ENCODE data around the gene PIGH. TPM values are rescaled to one million over a fixed set of nuclear protein-coding genes. Genes with fewer than 3 reads are reported as not detected.
"Not testable (repeated sequence)": the region's sequence is repeated elsewhere in the genome, so short reads cannot be mapped to it uniquely, and the experiment has no call there.

PIGH gene
- total RNA-seq, 2 donors from 2014 or later, result 30.1 to 37.4 TPM

- not testable (repeated sequence) for H3K4me1 Mint-ChIP-seq (ENCODE audit: low read depth in 2 of 2); H3K36me3 Mint-ChIP-seq; H3K27me3 Mint-ChIP-seq; H3K9me3 Mint-ChIP-seq; H3K4me3 Mint-ChIP-seq; H3K27ac Mint-ChIP-seq; DNase-seq (ENCODE audit: low spot score); ATAC-seq
These were observed 6.4 kb downstream of the PIGH start for GRCh38 chr14:67593650-67594049.

GRCh38 chr14:67589204-67589770 is 10.8 kb downstream of the PIGH start:
- DNase-seq (ENCODE audit: low spot score) (no peak), ATAC-seq (no peak)
- no peaks in the 10 kb centered on the region for H3K27me3 Mint-ChIP-seq
- H3K4me3 Mint-ChIP-seq, result no peak overlapping the region
- no peak overlapping the region for H3K27ac Mint-ChIP-seq
- H3K4me1 Mint-ChIP-seq (ENCODE audit: low read depth in 2 of 2), result peaks cover 0 to 3% of the 10 kb centered on the region in 2 donors
- H3K36me3 Mint-ChIP-seq, result no peaks in the 10 kb centered on the region
- no peaks in the 10 kb centered on the region for H3K9me3 Mint-ChIP-seq

GRCh38 chr14:67586369-67586768 is 13.7 kb downstream of the PIGH start:
- no peak for ATAC-seq
- H3K4me1 Mint-ChIP-seq (ENCODE audit: low read depth in 2 of 2), result no peaks in the 10 kb centered on the region
- H3K27me3 Mint-ChIP-seq, result no peaks in the 10 kb centered on the region
- H3K27ac Mint-ChIP-seq, result peak overlapping the region in 1 of 2 donors; percentile 30
- no peak overlapping the region for H3K4me3 Mint-ChIP-seq
- DNase-seq (ENCODE audit: low spot score), result no peak
- no peaks in the 10 kb centered on the region for H3K9me3 Mint-ChIP-seq
- no peaks in the 10 kb centered on the region for H3K36me3 Mint-ChIP-seq

GRCh38 chr14:67584978-67585377 is 15.1 kb downstream of the PIGH start:
- Mint-ChIP-seq H3K9me3 (no peaks in the 10 kb centered on the region), H3K36me3 (no peaks in the 10 kb centered on the region), H3K4me1 (ENCODE audit: low read depth in 2 of 2) (no peaks in the 10 kb centered on the region), H3K27ac (no peak overlapping the region), H3K4me3 (no peak overlapping the region), H3K27me3 (no peaks in the 10 kb centered on the region)
- DNase-seq (ENCODE audit: low spot score) (no peak), ATAC-seq (no peak)

- H3K4me3 Mint-ChIP-seq, result no peak overlapping the region
- H3K27me3 Mint-ChIP-seq, result no peaks in the 10 kb centered on the region
- no peaks in the 10 kb centered on the region for H3K4me1 Mint-ChIP-seq (ENCODE audit: low read depth in 2 of 2)
- ATAC-seq (peak; percentile 59 to 75), DNase-seq (ENCODE audit: low spot score) (no peak)
- no peak overlapping the region for H3K27ac Mint-ChIP-seq
- H3K36me3 Mint-ChIP-seq, result no peaks in the 10 kb centered on the region
- H3K9me3 Mint-ChIP-seq, result no peaks in the 10 kb centered on the region
These were observed 16.1 kb downstream of the PIGH start for GRCh38 chr14:67583711-67584644.

GRCh38 chr14:67582061-67582460 is 18.0 kb downstream of the PIGH start:
- Mint-ChIP-seq H3K4me3 (no peak overlapping the region), H3K27ac (no peak overlapping the region), H3K36me3 (no peaks in the 10 kb centered on the region), H3K27me3 (no peaks in the 10 kb centered on the region), H3K4me1 (ENCODE audit: low read depth in 2 of 2) (no peaks in the 10 kb centered on the region), H3K9me3 (no peaks in the 10 kb centered on the region)
- ATAC-seq (no peak), DNase-seq (ENCODE audit: low spot score) (no peak)

GRCh38 chr14:67581643-67582042 is 18.4 kb downstream of the PIGH start:
- ATAC-seq, result no peak
- Mint-ChIP-seq H3K4me3 (no peak overlapping the region), H3K36me3 (no peaks in the 10 kb centered on the region), H3K9me3 (no peaks in the 10 kb centered on the region), H3K27ac (no peak overlapping the region), H3K27me3 (no peaks in the 10 kb centered on the region), H3K4me1 (ENCODE audit: low read depth in 2 of 2) (no peaks in the 10 kb centered on the region)
- DNase-seq (ENCODE audit: low spot score), result no peak

GRCh38 chr14:67580336-67581171 is 19.5 kb downstream of the PIGH start:
- no peaks in the 10 kb centered on the region for H3K27me3 Mint-ChIP-seq
- ATAC-seq, result no peak
- H3K27ac Mint-ChIP-seq, result no peak overlapping the region
- H3K4me3 Mint-ChIP-seq, result no peak overlapping the region
- no peaks in the 10 kb centered on the region for H3K36me3 Mint-ChIP-seq
- no peaks in the 10 kb centered on the region for H3K4me1 Mint-ChIP-seq (ENCODE audit: low read depth in 2 of 2)
- no peak for DNase-seq (ENCODE audit: low spot score)
- H3K9me3 Mint-ChIP-seq, result no peaks in the 10 kb centered on the region

GRCh38 chr14:67579636-67580035 is 20.4 kb downstream of the PIGH start:
- ATAC-seq (no peak), DNase-seq (ENCODE audit: low spot score) (no peak)
- Mint-ChIP-seq H3K4me1 (ENCODE audit: low read depth in 2 of 2) (no peaks in the 10 kb centered on the region), H3K36me3 (no peaks in the 10 kb centered on the region), H3K27ac (no peak overlapping the region), H3K9me3 (no peaks in the 10 kb centered on the region), H3K4me3 (no peak overlapping the region), H3K27me3 (no peaks in the 10 kb centered on the region)

- ATAC-seq, result no peak
- H3K4me3 Mint-ChIP-seq, result no peak overlapping the region
- H3K27me3 Mint-ChIP-seq, result no peaks in the 10 kb centered on the region
- H3K4me1 Mint-ChIP-seq (ENCODE audit: low read depth in 2 of 2), result no peaks in the 10 kb centered on the region
- no peak overlapping the region for H3K27ac Mint-ChIP-seq
- no peak for DNase-seq (ENCODE audit: low spot score)
- no peaks in the 10 kb centered on the region for H3K36me3 Mint-ChIP-seq
- H3K9me3 Mint-ChIP-seq, result no peaks in the 10 kb centered on the region
These were observed 21.0 kb downstream of the PIGH start for GRCh38 chr14:67579040-67579439.

- no peaks in the 10 kb centered on the region for H3K27me3 Mint-ChIP-seq
- H3K4me3 Mint-ChIP-seq, result no peak overlapping the region
- ATAC-seq (peak; percentile 12 to 24), DNase-seq (ENCODE audit: low spot score) (peak; percentile 54)
- H3K4me1 Mint-ChIP-seq (ENCODE audit: low read depth in 2 of 2), result no peaks in the 10 kb centered on the region
- H3K27ac Mint-ChIP-seq, result no peak overlapping the region
- no peaks in the 10 kb centered on the region for H3K9me3 Mint-ChIP-seq
- H3K36me3 Mint-ChIP-seq, result no peaks in the 10 kb centered on the region
These were observed 21.9 kb downstream of the PIGH start for GRCh38 chr14:67577909-67578749.

GRCh38 chr14:67577181-67577808 is 22.8 kb downstream of the PIGH start:
- no peak for ATAC-seq
- DNase-seq (ENCODE audit: low spot score), result peak; percentile 41
- Mint-ChIP-seq H3K9me3 (no peaks in the 10 kb centered on the region), H3K27me3 (no peaks in the 10 kb centered on the region), H3K4me1 (ENCODE audit: low read depth in 2 of 2) (no peaks in the 10 kb centered on the region), H3K36me3 (no peaks in the 10 kb centered on the region), H3K27ac (no peak overlapping the region), H3K4me3 (no peak overlapping the region)

All from natural killer cell treated with Interleukin-12 subunit alpha and Interleukin-12 subunit beta and Interleukin-15 and Interleukin-18, amount 100 ng/mL, for 72 hours (primary cell).